ENCODE data around the gene COL19A1. TPM values are rescaled to one million over a fixed set of nuclear protein-coding genes. Genes with fewer than 3 reads are reported as not detected.

The COL19A1 gene
- total and polyA plus RNA-seq, 2 experiments from 2014 or later, result not detected

DNA sequence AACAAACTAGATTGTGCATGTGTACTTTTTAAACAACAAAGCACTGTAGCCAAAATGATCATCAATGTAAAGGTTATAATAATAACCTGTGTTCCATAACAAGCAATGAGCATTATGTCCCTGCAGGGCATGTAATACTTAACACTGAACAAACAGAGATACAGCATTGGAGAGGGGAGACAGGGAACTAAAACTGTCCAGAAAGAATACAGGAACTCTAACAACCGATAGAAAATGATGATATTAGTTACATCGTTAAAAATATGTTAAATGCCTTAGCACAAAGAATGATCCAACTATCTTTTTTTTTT lies 356.0 kb downstream of the COL19A1 start:
- H3F3A ChIP-seq (replicated peaks; ENCODE audit: low read depth), result no peaks in the 10 kb centered on the region
- no peak for ATAC-seq

DNA sequence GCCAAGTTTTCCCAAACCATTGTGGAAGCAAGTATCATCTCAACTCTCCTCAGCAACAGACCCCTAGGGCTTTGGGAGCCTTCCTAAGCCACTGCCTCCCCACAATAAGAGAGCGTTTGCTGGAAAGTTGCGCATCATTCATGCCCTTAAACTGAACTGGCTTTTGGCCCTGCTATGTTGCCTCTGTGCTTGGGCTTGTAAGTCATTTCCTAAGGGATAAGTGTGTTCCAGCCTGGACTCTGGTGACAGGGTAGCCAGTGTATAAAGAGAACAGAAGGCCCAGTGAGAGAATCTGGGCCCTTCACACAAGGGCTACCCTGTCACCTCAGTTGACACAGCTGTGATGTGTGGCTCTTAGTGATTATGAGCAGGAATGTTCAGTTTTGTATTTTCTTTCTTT lies 358.7 kb downstream of the COL19A1 start:
- peaks cover 2% of the 10 kb centered on the region for H3K27me3 Mint-ChIP-seq (ENCODE audit: insufficient read depth, low read depth, poor library complexity)
- H3K27ac Mint-ChIP-seq, result peak overlapping the region; percentile 84
- Histone ChIP-seq H4K20me1 (replicated peaks; ENCODE audit: insufficient read depth) (no peaks in the 10 kb centered on the region), H3F3A (replicated peaks; ENCODE audit: low read depth) (no peaks in the 10 kb centered on the region), H3K4me2 (no peak overlapping the region), H3K27ac (ENCODE audit: low read depth) (no peak overlapping the region), H2AFZ (no peak overlapping the region), H3K27me3 (ENCODE audit: insufficient read depth) (no peaks in the 10 kb centered on the region), H3K36me3 (ENCODE audit: insufficient read depth) (no peaks in the 10 kb centered on the region), H3K79me2 (replicated peaks; ENCODE audit: insufficient read depth) (no peaks in the 10 kb centered on the region), H3K4me3 (no peak overlapping the region), H3K9me2 (ENCODE audit: insufficient read depth) (no peaks in the 10 kb centered on the region), H3K4me1 (ENCODE audit: insufficient read depth) (no peaks in the 10 kb centered on the region; the same call in 1 of the 2 replicates)
- DNase-seq (ENCODE audit: low spot score), result no peak
- H3K4me3 Mint-ChIP-seq, result no peak overlapping the region
- peaks cover 6% of the 10 kb centered on the region; the same call in 2 of the 3 replicates for H3K4me1 Mint-ChIP-seq
- H3K9me3 Mint-ChIP-seq, result no peaks in the 10 kb centered on the region; the same call in 2 of the 3 replicates
- TF ChIP-seq STAT1 (IDR thresholded peaks at IDR 0.05; ENCODE audit: unreplicated experiment) (no peak), EZH2phosphoT487 (IDR thresholded peaks at IDR 0.05; ENCODE audit: unreplicated experiment) (no peak)
- H3K36me3 Mint-ChIP-seq (ENCODE audit: low read depth), result no peaks in the 10 kb centered on the region
- ATAC-seq, result no peak

More for the DNA sequence above, 356.0 kb downstream of the COL19A1 start:
- Mint-ChIP-seq H3K27ac (no peak overlapping the region), H3K4me3 (no peak overlapping the region), H3K27me3 (ENCODE audit: insufficient read depth, low read depth, poor library complexity) (peaks cover 2% of the 10 kb centered on the region), H3K36me3 (ENCODE audit: low read depth) (no peaks in the 10 kb centered on the region), H3K9me3 (no peaks in the 10 kb centered on the region; the same call in 2 of the 3 replicates), H3K4me1 (no peaks in the 10 kb centered on the region; the same call in 2 of the 3 replicates)
- Histone ChIP-seq H3K4me2 (no peak overlapping the region), H3K27ac (ENCODE audit: low read depth) (no peak overlapping the region), H3K4me1 (ENCODE audit: insufficient read depth) (no peaks in the 10 kb centered on the region), H2AFZ (no peak overlapping the region), H3K36me3 (ENCODE audit: insufficient read depth) (no peaks in the 10 kb centered on the region), H3K79me2 (replicated peaks; ENCODE audit: insufficient read depth) (no peaks in the 10 kb centered on the region), H3K27me3 (ENCODE audit: insufficient read depth) (no peaks in the 10 kb centered on the region), H3K4me3 (no peak overlapping the region), H4K20me1 (replicated peaks; ENCODE audit: insufficient read depth) (no peaks in the 10 kb centered on the region), H3K9me2 (ENCODE audit: insufficient read depth) (no peaks in the 10 kb centered on the region)
- TF ChIP-seq, protein P1, sequence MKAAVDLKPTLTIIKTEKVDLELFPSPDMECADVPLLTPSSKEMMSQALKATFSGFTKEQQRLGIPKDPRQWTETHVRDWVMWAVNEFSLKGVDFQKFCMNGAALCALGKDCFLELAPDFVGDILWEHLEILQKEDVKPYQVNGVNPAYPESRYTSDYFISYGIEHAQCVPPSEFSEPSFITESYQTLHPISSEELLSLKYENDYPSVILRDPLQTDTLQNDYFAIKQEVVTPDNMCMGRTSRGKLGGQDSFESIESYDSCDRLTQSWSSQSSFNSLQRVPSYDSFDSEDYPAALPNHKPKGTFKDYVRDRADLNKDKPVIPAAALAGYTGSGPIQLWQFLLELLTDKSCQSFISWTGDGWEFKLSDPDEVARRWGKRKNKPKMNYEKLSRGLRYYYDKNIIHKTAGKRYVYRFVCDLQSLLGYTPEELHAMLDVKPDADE (IDR thresholded peaks at IDR 0.05), result no peak
- TF ChIP-seq JUNB (IDR thresholded peaks at IDR 0.05; ENCODE audit: unreplicated experiment) (no peak), CREB1 (CRISPR knock-in tag; IDR thresholded peaks at IDR 0.05; ENCODE audit: low read depth) (no peak), POLR2AphosphoS5 (IDR thresholded peaks at IDR 0.05; ENCODE audit: low read depth) (no peak)
- DNase-seq (ENCODE audit: low spot score), result no peak

DNA sequence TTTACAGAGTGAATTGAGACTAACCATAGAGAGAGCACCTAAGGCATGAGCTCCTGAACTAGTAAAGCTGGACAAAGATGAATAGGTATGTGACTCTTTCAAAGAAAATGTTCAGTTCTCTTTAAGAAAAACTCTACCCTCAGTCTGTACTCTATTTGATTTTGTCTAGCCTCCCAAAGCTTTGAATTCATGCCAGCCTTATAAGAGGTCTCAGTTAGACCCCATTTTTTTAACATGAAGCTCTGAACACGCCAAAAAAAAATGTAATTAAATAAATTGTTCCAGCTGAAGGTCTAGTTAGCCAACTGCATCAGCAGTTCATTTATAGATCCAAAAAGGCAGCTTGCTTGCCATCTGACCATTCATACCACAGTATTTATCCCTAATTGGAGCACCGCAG lies 365.0 kb downstream of the COL19A1 start:
- no peak overlapping the region for H3K4me2 ChIP-seq
- ATAC-seq, result no peak
- DNase-seq (ENCODE audit: low spot score), result no peak
- H2AFZ ChIP-seq, result no peak overlapping the region
- no peak overlapping the region for H3K4me3 ChIP-seq
- Mint-ChIP-seq H3K4me1 (peaks cover 6% of the 10 kb centered on the region; the same call in 2 of the 3 replicates), H3K9me3 (no peaks in the 10 kb centered on the region), H3K27me3 (ENCODE audit: insufficient read depth, low read depth, poor library complexity) (no peaks in the 10 kb centered on the region), H3K27ac (no peak overlapping the region), H3K4me3 (no peak overlapping the region), H3K36me3 (ENCODE audit: low read depth) (no peaks in the 10 kb centered on the region)
- no peaks in the 10 kb centered on the region for H3K27me3 ChIP-seq (ENCODE audit: insufficient read depth)
- no peaks in the 10 kb centered on the region for H3K9me2 ChIP-seq (ENCODE audit: insufficient read depth)
- no peaks in the 10 kb centered on the region for H3F3A ChIP-seq (replicated peaks; ENCODE audit: low read depth)
- no peaks in the 10 kb centered on the region for H3K36me3 ChIP-seq (ENCODE audit: insufficient read depth)
- no peaks in the 10 kb centered on the region; the same call in 1 of the 2 replicates for H3K4me1 ChIP-seq (ENCODE audit: insufficient read depth)
- no peak overlapping the region for H3K27ac ChIP-seq (ENCODE audit: low read depth)
- no peaks in the 10 kb centered on the region for H4K20me1 ChIP-seq (replicated peaks; ENCODE audit: insufficient read depth)
- H3K79me2 ChIP-seq (replicated peaks; ENCODE audit: insufficient read depth), result no peaks in the 10 kb centered on the region
- TF ChIP-seq ZNF114 (CRISPR knock-in tag; IDR thresholded peaks at IDR 0.05) (no peak), EZH2phosphoT487 (IDR thresholded peaks at IDR 0.05; ENCODE audit: unreplicated experiment) (no peak), ZNF331 (CRISPR knock-in tag; IDR thresholded peaks at IDR 0.05; ENCODE audit: low read depth) (no peak)
- TF ChIP-seq, protein P2, sequence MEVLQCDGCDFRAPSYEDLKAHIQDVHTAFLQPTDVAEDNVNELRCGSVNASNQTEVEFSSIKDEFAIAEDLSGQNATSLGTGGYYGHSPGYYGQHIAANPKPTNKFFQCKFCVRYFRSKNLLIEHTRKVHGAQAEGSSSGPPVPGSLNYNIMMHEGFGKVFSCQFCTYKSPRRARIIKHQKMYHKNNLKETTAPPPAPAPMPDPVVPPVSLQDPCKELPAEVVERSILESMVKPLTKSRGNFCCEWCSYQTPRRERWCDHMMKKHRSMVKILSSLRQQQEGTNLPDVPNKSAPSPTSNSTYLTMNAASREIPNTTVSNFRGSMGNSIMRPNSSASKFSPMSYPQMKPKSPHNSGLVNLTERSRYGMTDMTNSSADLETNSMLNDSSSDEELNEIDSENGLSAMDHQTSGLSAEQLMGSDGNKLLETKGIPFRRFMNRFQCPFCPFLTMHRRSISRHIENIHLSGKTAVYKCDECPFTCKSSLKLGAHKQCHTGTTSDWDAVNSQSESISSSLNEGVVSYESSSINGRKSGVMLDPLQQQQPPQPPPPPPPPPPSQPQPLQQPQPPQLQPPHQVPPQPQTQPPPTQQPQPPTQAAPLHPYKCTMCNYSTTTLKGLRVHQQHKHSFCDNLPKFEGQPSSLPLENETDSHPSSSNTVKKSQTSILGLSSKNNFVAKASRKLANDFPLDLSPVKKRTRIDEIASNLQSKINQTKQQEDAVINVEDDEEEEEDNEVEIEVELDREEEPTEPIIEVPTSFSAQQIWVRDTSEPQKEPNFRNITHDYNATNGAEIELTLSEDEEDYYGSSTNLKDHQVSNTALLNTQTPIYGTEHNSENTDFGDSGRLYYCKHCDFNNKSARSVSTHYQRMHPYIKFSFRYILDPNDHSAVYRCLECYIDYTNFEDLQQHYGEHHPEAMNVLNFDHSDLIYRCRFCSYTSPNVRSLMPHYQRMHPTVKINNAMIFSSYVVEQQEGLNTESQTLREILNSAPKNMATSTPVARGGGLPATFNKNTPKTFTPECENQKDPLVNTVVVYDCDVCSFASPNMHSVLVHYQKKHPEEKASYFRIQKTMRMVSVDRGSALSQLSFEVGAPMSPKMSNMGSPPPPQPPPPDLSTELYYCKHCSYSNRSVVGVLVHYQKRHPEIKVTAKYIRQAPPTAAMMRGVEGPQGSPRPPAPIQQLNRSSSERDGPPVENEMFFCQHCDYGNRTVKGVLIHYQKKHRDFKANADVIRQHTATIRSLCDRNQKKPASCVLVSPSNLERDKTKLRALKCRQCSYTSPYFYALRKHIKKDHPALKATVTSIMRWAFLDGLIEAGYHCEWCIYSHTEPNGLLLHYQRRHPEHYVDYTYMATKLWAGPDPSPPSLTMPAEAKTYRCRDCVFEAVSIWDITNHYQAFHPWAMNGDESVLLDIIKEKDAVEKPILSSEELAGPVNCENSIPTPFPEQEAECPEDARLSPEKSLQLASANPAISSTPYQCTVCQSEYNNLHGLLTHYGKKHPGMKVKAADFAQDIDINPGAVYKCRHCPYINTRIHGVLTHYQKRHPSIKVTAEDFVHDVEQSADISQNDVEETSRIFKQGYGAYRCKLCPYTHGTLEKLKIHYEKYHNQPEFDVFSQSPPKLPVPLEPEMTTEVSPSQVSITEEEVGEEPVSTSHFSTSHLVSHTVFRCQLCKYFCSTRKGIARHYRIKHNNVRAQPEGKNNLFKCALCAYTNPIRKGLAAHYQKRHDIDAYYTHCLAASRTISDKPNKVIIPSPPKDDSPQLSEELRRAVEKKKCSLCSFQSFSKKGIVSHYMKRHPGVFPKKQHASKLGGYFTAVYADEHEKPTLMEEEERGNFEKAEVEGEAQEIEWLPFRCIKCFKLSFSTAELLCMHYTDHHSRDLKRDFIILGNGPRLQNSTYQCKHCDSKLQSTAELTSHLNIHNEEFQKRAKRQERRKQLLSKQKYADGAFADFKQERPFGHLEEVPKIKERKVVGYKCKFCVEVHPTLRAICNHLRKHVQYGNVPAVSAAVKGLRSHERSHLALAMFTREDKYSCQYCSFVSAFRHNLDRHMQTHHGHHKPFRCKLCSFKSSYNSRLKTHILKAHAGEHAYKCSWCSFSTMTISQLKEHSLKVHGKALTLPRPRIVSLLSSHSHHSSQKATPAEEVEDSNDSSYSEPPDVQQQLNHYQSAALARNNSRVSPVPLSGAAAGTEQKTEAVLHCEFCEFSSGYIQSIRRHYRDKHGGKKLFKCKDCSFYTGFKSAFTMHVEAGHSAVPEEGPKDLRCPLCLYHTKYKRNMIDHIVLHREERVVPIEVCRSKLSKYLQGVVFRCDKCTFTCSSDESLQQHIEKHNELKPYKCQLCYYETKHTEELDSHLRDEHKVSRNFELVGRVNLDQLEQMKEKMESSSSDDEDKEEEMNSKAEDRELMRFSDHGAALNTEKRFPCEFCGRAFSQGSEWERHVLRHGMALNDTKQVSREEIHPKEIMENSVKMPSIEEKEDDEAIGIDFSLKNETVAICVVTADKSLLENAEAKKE (CRISPR knock-in tag; IDR thresholded peaks at IDR 0.05), result no peak

Data from GM23338 (cell line).